Measurements from ENCODE around the gene HOXD12.
A peak's percentile ranks its signal among the peaks of the same experiment; 100 is the strongest.

Gene HOXD12

GRCh38 chr2:176125772-176126054 is 26.1 kb downstream of the HOXD12 start:
- Mint-ChIP-seq H3K27ac (no peak overlapping the region), H3K36me3 (peaks cover 17% of the 10 kb centered on the region), H3K4me3 (no peak overlapping the region), H3K9me3 (no peaks in the 10 kb centered on the region), H3K4me1 (peaks cover 21% of the 10 kb centered on the region)
- no peak for ATAC-seq
- DNase-seq (ENCODE audit: low spot score in 2 of 2): no peak

GRCh38 chr2:176126929-176127773 is 27.6 kb downstream of the HOXD12 start:
- Mint-ChIP-seq H3K9me3 (no peaks in the 10 kb centered on the region), H3K4me3 (no peak overlapping the region), H3K36me3 (peaks cover 25% of the 10 kb centered on the region), H3K4me1 (peaks cover 28% of the 10 kb centered on the region), H3K27ac (no peak overlapping the region)
- DNase-seq (ENCODE audit: low spot score in 2 of 2) (peak; percentile 51 to 73), ATAC-seq (no peak)

GRCh38 chr2:176127774-176128072 is 28.1 kb downstream of the HOXD12 start:
- no peak overlapping the region for H3K27ac Mint-ChIP-seq
- no peak for ATAC-seq
- H3K9me3 Mint-ChIP-seq: no peaks in the 10 kb centered on the region
- no peak overlapping the region for H3K4me3 Mint-ChIP-seq
- no peak for DNase-seq (ENCODE audit: low spot score in 2 of 2)
- H3K36me3 Mint-ChIP-seq: peaks cover 25% of the 10 kb centered on the region
- peaks cover 34% of the 10 kb centered on the region for H3K4me1 Mint-ChIP-seq

- Mint-ChIP-seq H3K36me3 (peaks cover 20% of the 10 kb centered on the region), H3K9me3 (no peaks in the 10 kb centered on the region), H3K27ac (no peak overlapping the region), H3K4me3 (peak overlapping the region; percentile 44), H3K4me1 (peaks cover 37% of the 10 kb centered on the region)
- no peak for ATAC-seq
- no peak for DNase-seq (ENCODE audit: low spot score in 2 of 2)
These were observed 28.8 kb downstream of the HOXD12 start for GRCh38 chr2:176128172-176128981.

GRCh38 chr2:176128982-176129796 is 29.6 kb downstream of the HOXD12 start, which contains the start of gene HOXD8:
TSS of gene HOXD8 (plus strand) at chr2:176129705. CDS start at chr2:176130367, 662 bp downstream.
- Mint-ChIP-seq H3K9me3 (no peaks in the 10 kb centered on the region), H3K27ac (no peak within 1 kb of the TSS), H3K4me3 (peak within 1 kb of the TSS; percentile 44), H3K36me3 (peaks cover 16% of the 10 kb centered on the region), H3K4me1 (peaks cover 30% of the 10 kb centered on the region)
- DNase-seq (ENCODE audit: low spot score in 2 of 2) (no peak), ATAC-seq (peak; percentile 39)

GRCh38 chr2:176129813-176130146 is 30.2 kb downstream of the HOXD12 start:
- Mint-ChIP-seq H3K4me3 (peak overlapping the region; percentile 44), H3K36me3 (peaks cover 16% of the 10 kb centered on the region), H3K4me1 (peaks cover 30% of the 10 kb centered on the region), H3K9me3 (no peaks in the 10 kb centered on the region), H3K27ac (no peak overlapping the region)
- ATAC-seq (no peak), DNase-seq (ENCODE audit: low spot score in 2 of 2) (no peak)

GRCh38 chr2:176130147-176130956 is 30.8 kb downstream of the HOXD12 start:
- no peak for DNase-seq (ENCODE audit: low spot score in 2 of 2)
- Mint-ChIP-seq H3K27ac (no peak overlapping the region), H3K9me3 (no peaks in the 10 kb centered on the region), H3K4me3 (peak overlapping the region; percentile 44), H3K4me1 (peaks cover 32% of the 10 kb centered on the region), H3K36me3 (peaks cover 18% of the 10 kb centered on the region)
- ATAC-seq: peak; percentile 58

GRCh38 chr2:176130957-176131847 is 31.6 kb downstream of the HOXD12 start:
- ATAC-seq (no peak), DNase-seq (ENCODE audit: low spot score in 2 of 2) (no peak)
- Mint-ChIP-seq H3K36me3 (peaks cover 26% of the 10 kb centered on the region), H3K9me3 (no peaks in the 10 kb centered on the region), H3K4me3 (peak overlapping the region; percentile 44), H3K27ac (no peak overlapping the region), H3K4me1 (peaks cover 41% of the 10 kb centered on the region)

GRCh38 chr2:176131848-176132158 is 32.2 kb downstream of the HOXD12 start:
- peaks cover 42% of the 10 kb centered on the region for H3K4me1 Mint-ChIP-seq
- peak overlapping the region; percentile 68 for H3K4me3 Mint-ChIP-seq
- ATAC-seq: no peak

GRCh38 chr2:176132205-176133171 is 32.9 kb downstream of the HOXD12 start:
- H3K36me3 Mint-ChIP-seq: peaks cover 26% of the 10 kb centered on the region
- no peaks in the 10 kb centered on the region for H3K9me3 Mint-ChIP-seq
- H3K4me3 Mint-ChIP-seq: peak overlapping the region; percentile 68
- no peak overlapping the region for H3K27ac Mint-ChIP-seq
- ATAC-seq (no peak), DNase-seq (ENCODE audit: low spot score in 2 of 2) (no peak)
- peaks cover 42% of the 10 kb centered on the region for H3K4me1 Mint-ChIP-seq

More at GRCh38 chr2:176131848-176132158, 32.2 kb downstream of the HOXD12 start:
- DNase-seq (ENCODE audit: low spot score in 2 of 2): no peak
- Mint-ChIP-seq H3K9me3 (no peaks in the 10 kb centered on the region), H3K36me3 (peaks cover 26% of the 10 kb centered on the region), H3K27ac (no peak overlapping the region)

GRCh38 chr2:176133389-176133788 is 33.8 kb downstream of the HOXD12 start:
- Mint-ChIP-seq H3K27ac (no peak overlapping the region), H3K36me3 (peaks cover 21% of the 10 kb centered on the region), H3K4me1 (peaks cover 40% of the 10 kb centered on the region), H3K4me3 (no peak overlapping the region), H3K9me3 (no peaks in the 10 kb centered on the region)
- no peak for DNase-seq (ENCODE audit: low spot score in 2 of 2)
- ATAC-seq: no peak

GRCh38 chr2:176134035-176134434 is 34.4 kb downstream of the HOXD12 start:
- no peak for DNase-seq (ENCODE audit: low spot score in 2 of 2)
- Mint-ChIP-seq H3K4me1 (peaks cover 36% of the 10 kb centered on the region), H3K27ac (no peak overlapping the region), H3K4me3 (no peak overlapping the region), H3K36me3 (peaks cover 20% of the 10 kb centered on the region), H3K9me3 (no peaks in the 10 kb centered on the region)
- ATAC-seq: no peak

- H3K27ac Mint-ChIP-seq: no peak overlapping the region
- H3K4me3 Mint-ChIP-seq: peak overlapping the region; percentile 48
- DNase-seq (ENCODE audit: low spot score in 2 of 2): no peak
- peaks cover 20% of the 10 kb centered on the region for H3K36me3 Mint-ChIP-seq
- ATAC-seq: no peak
- H3K9me3 Mint-ChIP-seq: no peaks in the 10 kb centered on the region
- H3K4me1 Mint-ChIP-seq: peaks cover 34% of the 10 kb centered on the region
These were observed 35.4 kb downstream of the HOXD12 start for GRCh38 chr2:176135035-176135440.

Data from stimulated activated effector memory CD8-positive, alpha-beta T cell treated with anti-CD3 and anti-CD28 coated beads, Interleukin-12 subunit alpha, Interleukin-12 subunit beta, amount 100 ng/mL, for 72 hours (primary cell).